COLO668 (cell line): ENCODE results near the gene MPHOSPH9.
A peak's percentile ranks its signal among the peaks of the same experiment; 100 is the strongest.
"Not testable (repeated sequence)": the region's sequence is repeated elsewhere in the genome, so short reads cannot be mapped to it uniquely, and the experiment has no call there.

Source experiments
- DNase-seq: peaks from one replicate; lab custom pipeline; 2025; ENCODE audit not compliant: unreplicated experiment; lab: John Stamatoyannopoulos, UW

The MPHOSPH9 gene

GRCh38 chr12:123231931-123232330 is 1.0 kb downstream of the MPHOSPH9 start:
- DNase-seq, result peak; percentile 16

- DNase-seq, result no peak
Observed at GRCh38 chr12:123229051-123229450, 3.9 kb downstream of the MPHOSPH9 start.

- no peak for DNase-seq
Observed at GRCh38 chr12:123227581-123228258, 5.2 kb downstream of the MPHOSPH9 start.

- DNase-seq, result no peak
Observed at GRCh38 chr12:123225443-123225842, 7.5 kb downstream of the MPHOSPH9 start.

GRCh38 chr12:123223241-123223668 is 9.7 kb downstream of the MPHOSPH9 start:
- DNase-seq, result no peak

GRCh38 chr12:123207815-123208214 is 25.1 kb downstream of the MPHOSPH9 start:
- not testable (repeated sequence) for DNase-seq

- DNase-seq, result not testable (repeated sequence)
Observed at GRCh38 chr12:123206794-123207193, 26.1 kb downstream of the MPHOSPH9 start.

- DNase-seq, result no peak
Observed at GRCh38 chr12:123200414-123200813, 32.5 kb downstream of the MPHOSPH9 start.

- DNase-seq, result no peak
Observed at GRCh38 chr12:123199936-123200335, 33.0 kb downstream of the MPHOSPH9 start.

GRCh38 chr12:123187637-123188036 is 45.3 kb downstream of the MPHOSPH9 start:
- no peak for DNase-seq

- DNase-seq, result no peak
Observed at GRCh38 chr12:123180171-123180570, 52.8 kb downstream of the MPHOSPH9 start.

GRCh38 chr12:123171967-123172366 is 61.0 kb downstream of the MPHOSPH9 start:
- DNase-seq, result no peak

GRCh38 chr12:123167329-123167728 is 65.6 kb downstream of the MPHOSPH9 start:
- DNase-seq, result no peak

GRCh38 chr12:123165537-123165936 is 67.4 kb downstream of the MPHOSPH9 start:
- DNase-seq, result no peak

GRCh38 chr12:123164710-123165261 is 68.2 kb downstream of the MPHOSPH9 start:
- no peak for DNase-seq

GRCh38 chr12:123164222-123164621 is 68.7 kb downstream of the MPHOSPH9 start:
- DNase-seq, result no peak

GRCh38 chr12:123163227-123163626 is 69.7 kb downstream of the MPHOSPH9 start:
- DNase-seq, result no peak

GRCh38 chr12:123160801-123161487 is 72.0 kb downstream of the MPHOSPH9 start:
- DNase-seq, result no peak

- DNase-seq, result no peak
Observed at GRCh38 chr12:123153906-123154305, 79.0 kb downstream of the MPHOSPH9 start.

- DNase-seq, result no peak
Observed at GRCh38 chr12:123152833-123153232, 80.1 kb downstream of the MPHOSPH9 start.

GRCh38 chr12:123151457-123152454 is 81.2 kb downstream of the MPHOSPH9 start:
- peak; percentile 46 for DNase-seq
